ENCODE results near the gene PROX1. TPM values are rescaled to one million over a fixed set of nuclear protein-coding genes. Genes with fewer than 3 reads are reported as not detected.

PROX1 gene
- total RNA-seq, 2 experiments from 2014 or later = 0.03 TPM; not detected in 1

- Histone ChIP-seq H3K9me3 (ENCODE audit: control insufficient read depth in 1 of 2, insufficient read depth in 1 of 2, low read length in 2 of 2) (no peaks in the 10 kb centered on the region), H3K4me3 (ENCODE audit: low read length) (no peak overlapping the region), H3K4me1 (ENCODE audit: insufficient read depth, low read length) (no peaks in the 10 kb centered on the region), H3K27ac (ENCODE audit: low read depth in 1 of 2, low read length in 2 of 2) (no peak overlapping the region), H3K27me3 (ENCODE audit: control insufficient read depth in 1 of 2, insufficient read depth in 2 of 2, low read length in 2 of 2) (no peaks in the 10 kb centered on the region), H3K36me3 (ENCODE audit: insufficient read depth, low read length) (no peaks in the 10 kb centered on the region)
- no peak for ATAC-seq (ENCODE audit: poor library complexity)
- peaks cover 18% of the 10 kb centered on the region for H3K27me3 Mint-ChIP-seq
- no peak for DNase-seq
- intact Hi-C loops (cut with DNase I, micrococcal nuclease) = loop anchor here in 1 of 2 experiments (5.0 kb wide), 1 partner anchor 39 kb away; no protein-coding TSS in a partner anchor
- TF ChIP-seq CTCF (IDR thresholded peaks at IDR 0.05) = no peak
- ChIA-PET POLR2A (no interaction called here), CTCF (interaction anchor here (1.6 kb wide), 1 partner anchor 9 kb away, joined by 4 read pairs; no protein-coding TSS in a partner anchor)
- no peak overlapping the region for H3K4me3 Mint-ChIP-seq
- no peaks in the 10 kb centered on the region for H3K4me1 Mint-ChIP-seq (ENCODE audit: low read depth)
- no peaks in the 10 kb centered on the region for H3K36me3 Mint-ChIP-seq (ENCODE audit: low read depth)
- H3K9me3 Mint-ChIP-seq = no peaks in the 10 kb centered on the region
- no peak overlapping the region for H3K27ac Mint-ChIP-seq
Observed at GRCh38 chr1:213966122-213966521, 21.7 kb upstream of the PROX1 start.

GRCh38 chr1:213968146-213968825 is 19.5 kb upstream of the PROX1 start:
- H3K4me1 ChIP-seq (ENCODE audit: insufficient read depth, low read length) = no peaks in the 10 kb centered on the region
- no peak for DNase-seq
- peaks cover 0 to 1% of the 10 kb centered on the region in 2 experiments for H3K9me3 ChIP-seq (ENCODE audit: control insufficient read depth in 1 of 2, insufficient read depth in 1 of 2, low read length in 2 of 2)
- no peaks in the 10 kb centered on the region for H3K27me3 ChIP-seq (ENCODE audit: control insufficient read depth in 1 of 2, insufficient read depth in 2 of 2, low read length in 2 of 2)
- H3K27ac ChIP-seq (ENCODE audit: low read depth in 1 of 2, low read length in 2 of 2) = no peak overlapping the region
- intact Hi-C loops (cut with DNase I, micrococcal nuclease) = loop anchor here in 1 of 2 experiments (5.0 kb wide), 1 partner anchor 41 kb away; no protein-coding TSS in a partner anchor
- Mint-ChIP-seq H3K27ac (no peak overlapping the region), H3K27me3 (peaks cover 25% of the 10 kb centered on the region), H3K4me3 (no peak overlapping the region), H3K9me3 (no peaks in the 10 kb centered on the region), H3K4me1 (ENCODE audit: low read depth) (no peaks in the 10 kb centered on the region), H3K36me3 (ENCODE audit: low read depth) (no peaks in the 10 kb centered on the region)
- ATAC-seq (ENCODE audit: poor library complexity) = no peak
- ChIA-PET POLR2A (no interaction called here), CTCF (no interaction called here)
- no peak for TF ChIP-seq CTCF (IDR thresholded peaks at IDR 0.05)
- no peak overlapping the region for H3K4me3 ChIP-seq (ENCODE audit: low read length)
- H3K36me3 ChIP-seq (ENCODE audit: insufficient read depth, low read length) = no peaks in the 10 kb centered on the region

- no peak overlapping the region for H3K27ac Mint-ChIP-seq
- TF ChIP-seq CTCF (IDR thresholded peaks at IDR 0.05) = no peak
Observed at GRCh38 chr1:213969958-213970555, 17.7 kb upstream of the PROX1 start.

More at GRCh38 chr1:213969958-213970555, 17.7 kb upstream of the PROX1 start:
- intact Hi-C loops (cut with DNase I, micrococcal nuclease) = loop anchor here in 1 of 2 experiments (5.0 kb wide), 1 partner anchor 43 kb away; no protein-coding TSS in a partner anchor
- DNase-seq (no peak), ATAC-seq (ENCODE audit: poor library complexity) (no peak)
- H3K4me3 Mint-ChIP-seq = no peak overlapping the region
- Histone ChIP-seq H3K27me3 (ENCODE audit: control insufficient read depth in 1 of 2, insufficient read depth in 2 of 2, low read length in 2 of 2) (no peaks in the 10 kb centered on the region), H3K27ac (ENCODE audit: low read depth in 1 of 2, low read length in 2 of 2) (no peak overlapping the region), H3K4me1 (ENCODE audit: insufficient read depth, low read length) (no peaks in the 10 kb centered on the region), H3K4me3 (ENCODE audit: low read length) (no peak overlapping the region), H3K9me3 (ENCODE audit: control insufficient read depth in 1 of 2, insufficient read depth in 1 of 2, low read length in 2 of 2) (peaks cover 0 to 3% of the 10 kb centered on the region in 2 experiments), H3K36me3 (ENCODE audit: insufficient read depth, low read length) (no peaks in the 10 kb centered on the region)
- ChIA-PET CTCF (no interaction called here), POLR2A (no interaction called here)
- no peaks in the 10 kb centered on the region for H3K4me1 Mint-ChIP-seq (ENCODE audit: low read depth)
- no peaks in the 10 kb centered on the region for H3K36me3 Mint-ChIP-seq (ENCODE audit: low read depth)
- peaks cover 30% of the 10 kb centered on the region for H3K27me3 Mint-ChIP-seq
- no peaks in the 10 kb centered on the region for H3K9me3 Mint-ChIP-seq
